SU-DHL-6 (cell line): ENCODE results near the gene SLC39A11.

Source experiments
- H2AFZ ChIP-seq: fragments of 200-600 bp; sonication (generic); 2 replicates; pipeline ENCODE4 v1.6.1; 2014; ENCODE audit warnings: low read depth, mild to moderate bottlenecking, moderate library complexity, mixed read lengths, antibody characterized with exemption, low read length; ENCODE audit not compliant: severe bottlenecking
- H3F3A ChIP-seq: fragments of 200-600 bp; shearing (Covaris generic); 2 replicates; pipeline ENCODE4 v1.6.0; 2016; ENCODE audit warnings: antibody characterized with exemption, mild to moderate bottlenecking; ENCODE audit not compliant: insufficient read depth
- H3K27ac ChIP-seq: fragments of 200-600 bp; sonication (generic); 2 replicates; pipeline ENCODE4 v1.5.1; 2016; ENCODE audit warnings: low read depth, mild to moderate bottlenecking, low read length, moderate library complexity, mixed read lengths
- H3K27me3 ChIP-seq: fragments of 200-600 bp; sonication (generic), shearing (Covaris generic); 2 replicates; pipeline ENCODE4 v1.6.0; 2014; ENCODE audit warnings: mild to moderate bottlenecking, low read length
- H3K36me3 ChIP-seq: fragments of 200-600 bp; sonication (generic); 2 replicates; pipeline ENCODE4 v1.6.1; 2014; ENCODE audit warnings: mild to moderate bottlenecking, low read length, mixed read lengths
- H3K4me2 ChIP-seq: fragments of 300-600, 200-600 bp; shearing (Covaris generic), sonication (generic); 2 replicates; pipeline ENCODE4 v1.6.0; 2014; ENCODE audit warnings: low read length, low read depth, mild to moderate bottlenecking; ENCODE audit not compliant: poor library complexity, severe bottlenecking
- H3K4me3 ChIP-seq: fragments of 200-600 bp; sonication (generic); 2 replicates; pipeline ENCODE4 v1.5.1; 2014; ENCODE audit warnings: antibody characterized with exemption, low read length, mild to moderate bottlenecking, mixed read lengths; ENCODE audit not compliant: insufficient read depth, poor library complexity, severe bottlenecking
- H3K79me2 ChIP-seq: fragments of 200-600 bp; sonication (generic); 2 replicates; pipeline ENCODE4 v1.6.1; 2014; ENCODE audit warnings: mild to moderate bottlenecking, low read length, moderate library complexity; ENCODE audit not compliant: insufficient read depth
- H3K9ac ChIP-seq: fragments of 200-600 bp; sonication (generic); 2 replicates; pipeline ENCODE4 v1.7.0; 2014; ENCODE audit warnings: mild to moderate bottlenecking, low read length
- H3K9me2 ChIP-seq: fragments of 200-600 bp; sonication (generic); replicated peaks from 2 replicates; pipeline ENCODE4 v1.6.1; 2014; ENCODE audit warnings: low read length; ENCODE audit not compliant: insufficient read depth
- H3K9me3 ChIP-seq: fragments of 200-600 bp; sonication (generic); 2 replicates; pipeline ENCODE4 v1.6.1; 2014; ENCODE audit warnings: low read length, mixed read lengths; ENCODE audit not compliant: insufficient read depth
- H4K20me1 ChIP-seq: fragments of 200-600 bp; sonication (generic); 2 replicates; pipeline ENCODE4 v1.6.1; 2014; ENCODE audit warnings: low read depth, mild to moderate bottlenecking, antibody characterized with exemption, low read length, moderate library complexity, mixed read lengths
- EZH2phosphoT487 ChIP-seq: fragments of 200-600 bp; sonication (generic), shearing (Covaris generic); conservative IDR thresholded peaks from 2 replicates; pipeline ENCODE4 v1.6.1; 2018; ENCODE audit warnings: mild to moderate bottlenecking, antibody characterized with exemption, low read length, moderate library complexity, mixed read lengths
- TF ChIP-seq, protein P1 (sequence below): fragments of 200-600 bp; sonication (generic); IDR thresholded peaks from one replicate; pipeline ENCODE4 v1.5.1; 2017; ENCODE audit warnings: antibody characterized with exemption, mild to moderate bottlenecking, low read length, moderate library complexity; ENCODE audit not compliant: insufficient read depth, poor library complexity, severe bottlenecking

SLC39A11 gene

DNA sequence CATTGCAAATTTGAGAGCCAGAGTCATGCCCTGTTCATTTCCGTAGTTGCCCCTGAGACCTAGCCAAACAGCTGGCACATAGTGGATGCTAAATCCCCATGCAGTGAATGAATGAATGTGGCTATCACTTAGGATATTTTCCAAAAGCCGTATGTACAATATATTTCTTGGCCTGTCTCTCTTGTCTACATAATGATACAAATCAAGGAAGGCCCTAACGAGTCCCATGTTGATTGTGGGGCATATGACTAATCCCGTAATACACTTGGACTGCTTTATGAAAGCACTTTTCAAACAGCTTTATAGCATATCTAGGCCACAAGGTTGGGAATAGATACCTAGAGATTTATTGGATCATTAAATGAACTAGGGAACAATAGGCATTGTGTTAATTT is 478.0 kb downstream of the SLC39A11 start:
- Histone ChIP-seq H3F3A (no peaks in the 10 kb centered on the region), H3K79me2 (no peaks in the 10 kb centered on the region), H3K27ac (no peak overlapping the region), H2AFZ (no peak overlapping the region), H3K4me3 (no peak overlapping the region), H3K27me3 (no peaks in the 10 kb centered on the region), H3K9ac (no peak overlapping the region), H4K20me1 (no peaks in the 10 kb centered on the region), H3K36me3 (no peaks in the 10 kb centered on the region), H3K4me2 (no peak overlapping the region), H3K9me2 (no peaks in the 10 kb centered on the region), H3K9me3 (no peaks in the 10 kb centered on the region)
- TF ChIP-seq, protein P1, sequence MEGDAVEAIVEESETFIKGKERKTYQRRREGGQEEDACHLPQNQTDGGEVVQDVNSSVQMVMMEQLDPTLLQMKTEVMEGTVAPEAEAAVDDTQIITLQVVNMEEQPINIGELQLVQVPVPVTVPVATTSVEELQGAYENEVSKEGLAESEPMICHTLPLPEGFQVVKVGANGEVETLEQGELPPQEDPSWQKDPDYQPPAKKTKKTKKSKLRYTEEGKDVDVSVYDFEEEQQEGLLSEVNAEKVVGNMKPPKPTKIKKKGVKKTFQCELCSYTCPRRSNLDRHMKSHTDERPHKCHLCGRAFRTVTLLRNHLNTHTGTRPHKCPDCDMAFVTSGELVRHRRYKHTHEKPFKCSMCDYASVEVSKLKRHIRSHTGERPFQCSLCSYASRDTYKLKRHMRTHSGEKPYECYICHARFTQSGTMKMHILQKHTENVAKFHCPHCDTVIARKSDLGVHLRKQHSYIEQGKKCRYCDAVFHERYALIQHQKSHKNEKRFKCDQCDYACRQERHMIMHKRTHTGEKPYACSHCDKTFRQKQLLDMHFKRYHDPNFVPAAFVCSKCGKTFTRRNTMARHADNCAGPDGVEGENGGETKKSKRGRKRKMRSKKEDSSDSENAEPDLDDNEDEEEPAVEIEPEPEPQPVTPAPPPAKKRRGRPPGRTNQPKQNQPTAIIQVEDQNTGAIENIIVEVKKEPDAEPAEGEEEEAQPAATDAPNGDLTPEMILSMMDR: no peak

DNA sequence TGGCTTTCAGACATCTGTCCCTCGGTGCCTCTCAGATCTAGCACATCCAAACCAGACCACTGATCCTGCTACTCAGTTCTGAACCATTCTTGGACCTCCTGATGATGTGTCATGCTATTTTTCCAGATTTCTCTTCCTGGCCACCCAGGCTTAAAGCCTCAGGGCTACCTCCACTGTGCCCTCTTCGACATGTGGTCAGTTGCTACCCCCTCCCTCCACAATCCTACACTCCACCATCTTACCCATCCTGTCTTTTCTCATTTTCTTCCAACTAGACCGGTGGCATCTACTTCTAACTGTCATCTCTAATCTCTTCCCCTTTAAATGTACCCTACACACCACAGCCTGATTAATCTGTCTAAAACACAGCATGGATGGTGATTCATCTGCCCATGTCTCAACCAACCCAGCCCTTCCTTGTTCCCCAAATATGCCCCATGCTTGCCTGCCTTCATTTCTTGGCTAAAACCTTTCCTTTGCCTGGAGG is 478.6 kb downstream of the SLC39A11 start:
- TF ChIP-seq, protein P1: no peak
- TF ChIP-seq EZH2phosphoT487: no peak
- Histone ChIP-seq H3K79me2 (no peaks in the 10 kb centered on the region), H3K9ac (no peak overlapping the region), H2AFZ (no peak overlapping the region), H3K9me3 (no peaks in the 10 kb centered on the region), H3K9me2 (no peaks in the 10 kb centered on the region), H3K27ac (no peak overlapping the region), H4K20me1 (no peaks in the 10 kb centered on the region), H3F3A (no peaks in the 10 kb centered on the region), H3K36me3 (no peaks in the 10 kb centered on the region), H3K4me3 (no peak overlapping the region), H3K4me2 (no peak overlapping the region), H3K27me3 (no peaks in the 10 kb centered on the region)

DNA sequence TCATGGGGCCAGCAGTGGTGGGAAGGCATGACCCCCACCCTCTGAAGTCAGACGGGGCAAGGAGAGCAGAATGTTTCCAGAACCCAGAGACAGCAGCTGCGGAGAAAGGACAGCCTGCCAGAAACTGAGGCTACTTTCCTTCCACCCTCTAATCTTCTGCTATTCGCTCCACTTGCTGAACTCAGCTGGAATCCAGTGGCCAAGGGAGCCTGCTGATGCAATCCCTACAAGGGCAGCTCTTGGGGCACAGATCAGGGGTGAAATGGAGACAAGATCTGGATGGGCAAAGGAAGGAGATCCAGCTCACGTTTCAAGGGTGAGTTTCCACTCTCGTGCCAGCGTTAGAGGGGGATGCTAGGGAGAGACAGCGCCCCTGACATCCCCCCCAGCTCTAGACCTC is 479.1 kb downstream of the SLC39A11 start:
- H3K27ac ChIP-seq: no peak overlapping the region
- TF ChIP-seq, protein P1: no peak
- TF ChIP-seq EZH2phosphoT487: no peak
- no peaks in the 10 kb centered on the region for H3K36me3 ChIP-seq
- no peaks in the 10 kb centered on the region for H4K20me1 ChIP-seq
- no peaks in the 10 kb centered on the region for H3K79me2 ChIP-seq
- H3K27me3 ChIP-seq: no peaks in the 10 kb centered on the region
- H2AFZ ChIP-seq: no peak overlapping the region
- H3K9ac ChIP-seq: no peak overlapping the region
- H3K9me3 ChIP-seq: no peaks in the 10 kb centered on the region
- H3K4me3 ChIP-seq: no peak overlapping the region
- H3K9me2 ChIP-seq: no peaks in the 10 kb centered on the region
- H3F3A ChIP-seq: no peaks in the 10 kb centered on the region
- H3K4me2 ChIP-seq: no peak overlapping the region
